Neural cell (in vitro differentiated cells): ENCODE results near the gene CTRL. TPM values are rescaled to one million over a fixed set of nuclear protein-coding genes. Genes with fewer than 3 reads are reported as not detected.

ENCODE experiments used
- H2AFZ ChIP-seq: fragments of 200-600, 300-800 bp; sonication (generic), shearing (Covaris generic); 2 replicates; pipeline ENCODE4 v1.6.0; 2014; ENCODE audit warnings: low read depth, mild to moderate bottlenecking, antibody characterized with exemption, low read length, moderate library complexity
- H3F3A ChIP-seq: fragments of 200-600 bp; shearing (Covaris generic); 2 replicates; pipeline ENCODE4 v1.6.1; 2016; ENCODE audit warnings: mild to moderate bottlenecking, moderate library complexity, mixed read lengths, antibody characterized with exemption, low read length; ENCODE audit not compliant: insufficient read depth, poor library complexity, severe bottlenecking
- H3K27ac ChIP-seq: fragments of 200-600, 300-800 bp; sonication (generic), shearing (Covaris generic); 2 replicates; pipeline ENCODE4 v1.5.1; 2014; ENCODE audit warnings: mild to moderate bottlenecking, low read length, moderate library complexity
- H3K27me3 ChIP-seq: fragments of 300-800, 200-600 bp; sonication (generic), shearing (Covaris generic); 2 replicates; pipeline ENCODE4 v1.6.0; 2014; ENCODE audit warnings: mild to moderate bottlenecking, low read depth, low read length, moderate library complexity; ENCODE audit not compliant: insufficient read depth
- H3K36me3 ChIP-seq: fragments of 300-800, 200-600 bp; sonication (generic), shearing (Covaris generic); 2 replicates; pipeline ENCODE4 v1.5.1; 2014; ENCODE audit warnings: mild to moderate bottlenecking, antibody characterized with exemption, low read length, moderate library complexity; ENCODE audit not compliant: insufficient read depth
- H3K4me2 ChIP-seq: fragments of 300-800, 200-600 bp; sonication (generic), shearing (Covaris generic); 2 replicates; pipeline ENCODE4 v1.6.0; 2014; ENCODE audit warnings: mild to moderate bottlenecking, low read length
- H3K4me3 ChIP-seq: fragments of 300-800, 200-600 bp; sonication (generic), shearing (Covaris generic); 2 replicates; pipeline ENCODE4 v1.5.1; 2014; ENCODE audit warnings: mild to moderate bottlenecking, low read length, moderate library complexity
- H3K79me2 ChIP-seq: fragments of 200-600 bp; shearing (Covaris generic); replicated peaks from 2 replicates; pipeline ENCODE4 v1.6.0; 2014; ENCODE audit warnings: mild to moderate bottlenecking, low read length, moderate library complexity; ENCODE audit not compliant: insufficient read depth
- H3K9ac ChIP-seq: fragments of 300-800, 200-600 bp; sonication (generic), shearing (Covaris generic); 2 replicates; pipeline ENCODE4 v1.6.1; 2016; ENCODE audit warnings: mild to moderate bottlenecking, low read length, mixed read lengths
- H3K9me2 ChIP-seq: fragments of 200-600 bp; shearing (Covaris generic); 2 replicates; pipeline ENCODE4 v1.6.1; 2016; ENCODE audit warnings: mild to moderate bottlenecking, low read length, mixed read lengths; ENCODE audit not compliant: insufficient read depth
- H3K9me3 ChIP-seq: fragments of 200-600, 300-800 bp; sonication (generic), shearing (Covaris generic); 2 replicates; pipeline ENCODE4 v1.6.1; 2016; ENCODE audit warnings: mild to moderate bottlenecking, mixed run types, low read length, moderate library complexity, mixed read lengths
- H4K20me1 ChIP-seq: fragments of 200-600 bp; shearing (Covaris generic); 2 replicates; pipeline ENCODE4 v1.6.1; 2016; ENCODE audit warnings: mild to moderate bottlenecking, mixed run types; ENCODE audit not compliant: insufficient read depth
- EP300 ChIP-seq: fragments of 450-650 bp; conservative IDR thresholded peaks from 2 replicates; pipeline ENCODE4 v1.6.1; 2014; ENCODE audit warnings: antibody characterized with exemption, mild to moderate bottlenecking, moderate library complexity; ENCODE audit not compliant: poor library complexity, severe bottlenecking
- EZH2 ChIP-seq: fragments of 200-600, 300-800 bp; shearing (Covaris generic), sonication (generic); IDR thresholded peaks from 2 replicates; pipeline ENCODE4 v1.6.1; 2014; ENCODE audit warnings: antibody characterized with exemption, low read length, borderline replicate concordance, mild to moderate bottlenecking; ENCODE audit not compliant: insufficient read depth, poor library complexity, severe bottlenecking
- MXI1 ChIP-seq: fragments of 450-650 bp; conservative IDR thresholded peaks from 2 replicates; pipeline ENCODE4 v1.6.1; 2014; ENCODE audit warnings: antibody characterized with exemption, mild to moderate bottlenecking; ENCODE audit not compliant: poor library complexity, severe bottlenecking
- POLR2AphosphoS5 ChIP-seq: IDR thresholded peaks from 2 replicates; pipeline ENCODE4 v1.6.1; 2012
- RAD21 ChIP-seq: fragments of 450-650 bp; conservative IDR thresholded peaks from 2 replicates; pipeline ENCODE4 v1.6.1; 2014; ENCODE audit warnings: antibody characterized with exemption, mild to moderate bottlenecking, moderate library complexity
- SMC3 ChIP-seq: fragments of 450-650 bp; conservative IDR thresholded peaks from 2 replicates; pipeline ENCODE4 v1.6.1; 2014; ENCODE audit warnings: antibody characterized with exemption, mild to moderate bottlenecking, moderate library complexity; ENCODE audit not compliant: poor library complexity
- TAF1 ChIP-seq: IDR thresholded peaks from 2 replicates; pipeline ENCODE4 v1.6.1; 2012; ENCODE audit warnings: low read depth
- polyA plus RNA-seq: library from polyadenylated mRNA; depleted of rRNA; stranded (reverse); fragments of >200 nt; gene quantifications from 2 replicates; pipeline ENCODE4 v1.2.3, GENCODE V29; 2014
- TF ChIP-seq, protein P1 (sequence below): IDR thresholded peaks from 2 replicates; pipeline ENCODE4 v1.6.1; 2012; ENCODE audit warnings: borderline replicate concordance
- TF ChIP-seq, protein P2 (sequence below): fragments of 450-650 bp; IDR thresholded peaks from 2 replicates; pipeline ENCODE4 v1.5.1; 2014; ENCODE audit warnings: antibody characterized with exemption, mild to moderate bottlenecking, moderate library complexity; ENCODE audit not compliant: poor library complexity, severe bottlenecking

Gene CTRL
- polyA plus RNA-seq, 1 donor from 2014 or later: 3.8 TPM

DNA sequence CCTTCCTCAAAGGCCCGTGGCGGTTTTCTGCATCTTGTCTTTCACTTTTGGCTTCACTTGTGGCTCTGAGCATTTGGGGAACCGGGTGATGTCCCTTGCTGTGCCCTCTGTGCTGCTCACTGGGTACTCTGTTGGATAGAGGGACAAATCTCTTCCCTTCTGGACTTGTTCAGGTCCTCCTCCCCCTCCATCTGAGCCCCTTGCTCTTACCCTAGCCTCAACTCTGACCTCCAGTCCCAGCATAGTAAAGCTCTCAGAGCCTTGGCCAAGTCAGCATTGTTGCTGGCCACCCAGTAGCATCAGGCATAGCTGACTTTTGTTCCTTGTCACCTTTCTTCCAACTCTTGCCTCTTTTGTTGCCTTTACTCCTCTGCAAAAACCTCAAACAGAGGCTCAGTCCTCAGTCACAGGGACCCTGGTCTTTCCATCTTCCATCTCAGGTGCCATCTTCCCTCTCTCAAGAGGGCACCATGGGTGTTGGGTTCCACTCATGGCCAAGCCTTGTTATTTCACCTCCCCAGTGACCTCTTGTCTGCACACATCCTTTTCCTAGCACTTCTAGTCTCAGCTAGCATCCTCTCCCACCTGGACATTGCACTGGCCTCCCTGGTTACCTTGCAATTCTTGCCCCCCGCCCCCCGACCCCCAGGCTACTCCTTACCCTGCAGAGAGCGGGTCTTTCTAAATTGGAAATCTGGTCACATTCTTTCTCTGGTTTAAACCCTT is 5.4 kb upstream of the CTRL start:
- H3K27ac ChIP-seq: peak overlapping the region; percentile 74
- TF ChIP-seq EP300 (no peak), MXI1 (no peak), TAF1 (no peak), SMC3 (no peak), RAD21 (no peak), EZH2 (no peak), POLR2AphosphoS5 (no peak)
- TF ChIP-seq, protein P1, sequence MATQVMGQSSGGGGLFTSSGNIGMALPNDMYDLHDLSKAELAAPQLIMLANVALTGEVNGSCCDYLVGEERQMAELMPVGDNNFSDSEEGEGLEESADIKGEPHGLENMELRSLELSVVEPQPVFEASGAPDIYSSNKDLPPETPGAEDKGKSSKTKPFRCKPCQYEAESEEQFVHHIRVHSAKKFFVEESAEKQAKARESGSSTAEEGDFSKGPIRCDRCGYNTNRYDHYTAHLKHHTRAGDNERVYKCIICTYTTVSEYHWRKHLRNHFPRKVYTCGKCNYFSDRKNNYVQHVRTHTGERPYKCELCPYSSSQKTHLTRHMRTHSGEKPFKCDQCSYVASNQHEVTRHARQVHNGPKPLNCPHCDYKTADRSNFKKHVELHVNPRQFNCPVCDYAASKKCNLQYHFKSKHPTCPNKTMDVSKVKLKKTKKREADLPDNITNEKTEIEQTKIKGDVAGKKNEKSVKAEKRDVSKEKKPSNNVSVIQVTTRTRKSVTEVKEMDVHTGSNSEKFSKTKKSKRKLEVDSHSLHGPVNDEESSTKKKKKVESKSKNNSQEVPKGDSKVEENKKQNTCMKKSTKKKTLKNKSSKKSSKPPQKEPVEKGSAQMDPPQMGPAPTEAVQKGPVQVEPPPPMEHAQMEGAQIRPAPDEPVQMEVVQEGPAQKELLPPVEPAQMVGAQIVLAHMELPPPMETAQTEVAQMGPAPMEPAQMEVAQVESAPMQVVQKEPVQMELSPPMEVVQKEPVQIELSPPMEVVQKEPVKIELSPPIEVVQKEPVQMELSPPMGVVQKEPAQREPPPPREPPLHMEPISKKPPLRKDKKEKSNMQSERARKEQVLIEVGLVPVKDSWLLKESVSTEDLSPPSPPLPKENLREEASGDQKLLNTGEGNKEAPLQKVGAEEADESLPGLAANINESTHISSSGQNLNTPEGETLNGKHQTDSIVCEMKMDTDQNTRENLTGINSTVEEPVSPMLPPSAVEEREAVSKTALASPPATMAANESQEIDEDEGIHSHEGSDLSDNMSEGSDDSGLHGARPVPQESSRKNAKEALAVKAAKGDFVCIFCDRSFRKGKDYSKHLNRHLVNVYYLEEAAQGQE: no peak
- TF ChIP-seq, protein P2, sequence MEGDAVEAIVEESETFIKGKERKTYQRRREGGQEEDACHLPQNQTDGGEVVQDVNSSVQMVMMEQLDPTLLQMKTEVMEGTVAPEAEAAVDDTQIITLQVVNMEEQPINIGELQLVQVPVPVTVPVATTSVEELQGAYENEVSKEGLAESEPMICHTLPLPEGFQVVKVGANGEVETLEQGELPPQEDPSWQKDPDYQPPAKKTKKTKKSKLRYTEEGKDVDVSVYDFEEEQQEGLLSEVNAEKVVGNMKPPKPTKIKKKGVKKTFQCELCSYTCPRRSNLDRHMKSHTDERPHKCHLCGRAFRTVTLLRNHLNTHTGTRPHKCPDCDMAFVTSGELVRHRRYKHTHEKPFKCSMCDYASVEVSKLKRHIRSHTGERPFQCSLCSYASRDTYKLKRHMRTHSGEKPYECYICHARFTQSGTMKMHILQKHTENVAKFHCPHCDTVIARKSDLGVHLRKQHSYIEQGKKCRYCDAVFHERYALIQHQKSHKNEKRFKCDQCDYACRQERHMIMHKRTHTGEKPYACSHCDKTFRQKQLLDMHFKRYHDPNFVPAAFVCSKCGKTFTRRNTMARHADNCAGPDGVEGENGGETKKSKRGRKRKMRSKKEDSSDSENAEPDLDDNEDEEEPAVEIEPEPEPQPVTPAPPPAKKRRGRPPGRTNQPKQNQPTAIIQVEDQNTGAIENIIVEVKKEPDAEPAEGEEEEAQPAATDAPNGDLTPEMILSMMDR: no peak
- H3K9me3 ChIP-seq: no peaks in the 10 kb centered on the region
- H3K9ac ChIP-seq: peak overlapping the region; percentile 87
- H2AFZ ChIP-seq: peak overlapping the region; percentile 42
- no peaks in the 10 kb centered on the region for H3K36me3 ChIP-seq
- H3K4me3 ChIP-seq: peak overlapping the region; percentile 100
- H3K79me2 ChIP-seq: no peaks in the 10 kb centered on the region
- H3K27me3 ChIP-seq: no peaks in the 10 kb centered on the region
- peak overlapping the region; percentile 71 for H3K4me2 ChIP-seq
- H3F3A ChIP-seq: no peaks in the 10 kb centered on the region
- H4K20me1 ChIP-seq: no peaks in the 10 kb centered on the region
- H3K9me2 ChIP-seq: no peaks in the 10 kb centered on the region

DNA sequence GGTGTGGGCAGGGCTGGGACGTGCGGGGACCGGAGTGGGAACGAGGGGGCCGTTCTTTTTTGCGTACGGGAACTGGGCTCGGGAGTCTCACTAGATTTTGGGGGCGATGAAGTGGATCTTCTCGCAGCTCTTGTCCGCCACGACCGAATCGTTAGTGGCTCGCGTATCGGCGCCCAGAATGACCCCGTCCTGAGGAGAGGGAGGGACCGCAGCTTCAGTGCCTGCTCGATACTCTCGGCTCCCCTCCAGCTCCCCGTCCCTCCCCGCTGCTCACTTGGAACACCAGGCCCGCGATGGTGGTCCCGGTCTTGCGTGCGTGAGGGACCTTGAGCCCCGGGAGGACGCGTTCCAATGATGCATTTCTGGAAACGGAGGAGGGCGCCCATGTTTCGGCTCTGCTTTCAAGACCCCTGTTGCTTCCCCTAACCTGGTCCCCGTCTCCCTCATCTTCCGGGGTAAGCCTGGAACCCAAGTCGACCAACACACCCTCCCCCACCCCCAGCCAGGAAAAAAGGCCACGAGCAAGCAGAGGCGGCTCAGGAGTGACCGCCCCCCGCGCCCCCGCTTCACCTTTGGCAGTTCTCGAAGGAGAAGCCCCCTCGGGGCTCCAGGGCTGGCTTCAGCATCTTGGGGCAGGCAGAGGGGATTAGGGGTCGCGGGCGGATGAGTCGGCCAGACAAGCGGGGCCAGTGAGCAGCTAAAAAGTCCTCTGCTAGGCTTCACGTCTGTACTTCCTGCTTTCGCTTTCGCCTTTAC is 4.6 kb upstream of the CTRL start, which contains the start of gene PSMB10:
Gene PSMB10, minus strand, starts transcription at position 727 of the 756 bp plus-strand sequence. Its CDS starts 101 bp downstream, at position 626.
- peak within 1 kb of the TSS; percentile 74 for H3K27ac ChIP-seq

More for the DNA sequence above, 4.6 kb upstream of the CTRL start, which contains the start of gene PSMB10:
- H3K4me3 ChIP-seq: peak within 1 kb of the TSS; percentile 100
- H3K9ac ChIP-seq: peak within 1 kb of the TSS; percentile 87
- peak within 1 kb of the TSS; percentile 71 for H3K4me2 ChIP-seq
- TF ChIP-seq EZH2 (no peak), MXI1 (no peak), TAF1 (peak; percentile 66), EP300 (peak; percentile 3), SMC3 (no peak)
- no peaks in the 10 kb centered on the region for H3K79me2 ChIP-seq
- H2AFZ ChIP-seq: peak within 1 kb of the TSS; percentile 42
- no peaks in the 10 kb centered on the region for H3F3A ChIP-seq
- H3K9me2 ChIP-seq: no peaks in the 10 kb centered on the region
- H4K20me1 ChIP-seq: no peaks in the 10 kb centered on the region
- H3K27me3 ChIP-seq: no peaks in the 10 kb centered on the region
- H3K9me3 ChIP-seq: no peaks in the 10 kb centered on the region
- H3K36me3 ChIP-seq: no peaks in the 10 kb centered on the region
